GM12892 (cell line): ENCODE data around the gene KIF11.

Experiments
- DNase-seq: peaks from one replicate; pipeline ENCODE4 v3.0.0; 2011; ENCODE audit not compliant: insufficient read length
- FAIRE-seq: peaks from 2 replicates; lab custom pipeline; 2011; peaks lifted over from hg19 to GRCh38; lab: Jason Lieb, UNC
- POLR2A ChIP-seq: IDR thresholded peaks from 2 replicates; pipeline ENCODE4 v1.6.1; 2011; ENCODE audit warnings: low read depth, low read length, control low read depth
- POLR2AphosphoS5 ChIP-seq: IDR thresholded peaks from 2 replicates; pipeline ENCODE4 v1.6.1; 2011; ENCODE audit warnings: low read depth, low read length, control low read depth
- TAF1 ChIP-seq: IDR thresholded peaks from 2 replicates; pipeline ENCODE4 v1.6.1; 2011; ENCODE audit warnings: low read depth, mild to moderate bottlenecking, control low read depth, low read length, borderline replicate concordance

The KIF11 gene

DNA sequence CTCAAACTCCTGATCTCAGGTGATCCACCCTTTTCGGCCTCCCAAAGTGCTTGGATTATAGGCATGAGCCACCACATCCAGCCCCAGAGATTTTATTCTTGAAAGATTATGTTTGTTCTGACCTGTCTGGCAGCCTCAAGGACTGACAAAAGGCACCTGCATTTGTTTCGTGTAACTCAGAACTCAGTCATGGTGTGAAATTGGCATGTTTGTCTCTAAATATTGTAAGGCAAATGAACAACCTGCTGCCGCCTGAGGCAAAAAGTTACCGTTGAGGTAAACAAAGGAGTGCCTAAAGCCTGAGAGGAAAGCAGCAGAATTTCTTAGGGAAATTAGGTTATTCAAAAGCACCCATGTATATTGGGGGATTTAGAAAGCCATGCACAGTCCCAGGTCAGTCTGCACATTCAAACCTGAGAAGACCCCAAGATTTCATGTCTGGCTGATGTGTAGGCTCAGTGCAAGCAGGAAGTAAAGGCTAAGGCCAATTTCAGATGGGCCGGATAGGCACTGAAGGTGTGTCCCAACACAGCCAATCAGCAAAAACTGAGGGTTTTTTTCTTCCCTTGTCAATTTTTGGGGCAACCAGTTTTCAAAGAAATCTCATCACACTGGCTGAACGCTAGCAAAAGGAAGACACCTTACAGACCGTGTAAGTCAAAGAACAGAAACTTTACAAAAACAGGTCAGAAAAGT is 63.5 kb downstream of the KIF11 start:
- FAIRE-seq (no peak), DNase-seq (no peak)
- TF ChIP-seq TAF1 (no peak), POLR2AphosphoS5 (no peak), POLR2A (no peak)

DNA sequence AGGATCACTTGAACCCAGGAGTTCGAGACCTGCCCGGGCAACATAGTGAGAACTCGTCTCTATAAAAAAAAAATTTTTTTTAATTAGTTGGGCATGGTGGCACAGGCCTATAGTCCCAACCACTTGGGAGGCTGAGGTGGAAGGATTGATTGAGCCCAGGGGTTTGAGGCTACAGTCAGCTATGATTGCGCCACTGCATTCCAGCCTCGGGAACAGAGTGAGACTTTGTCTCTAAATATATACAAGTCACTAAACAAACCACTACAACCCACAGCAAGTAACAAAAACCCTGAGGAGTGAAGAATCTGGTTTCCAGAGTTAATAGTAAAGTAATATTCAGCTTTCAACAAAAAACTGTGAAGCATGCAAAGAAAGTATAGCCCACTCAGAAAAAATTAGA is 64.1 kb downstream of the KIF11 start:
- TF ChIP-seq TAF1 (no peak), POLR2AphosphoS5 (no peak), POLR2A (no peak)
- FAIRE-seq, result no peak
- DNase-seq, result no peak

DNA sequence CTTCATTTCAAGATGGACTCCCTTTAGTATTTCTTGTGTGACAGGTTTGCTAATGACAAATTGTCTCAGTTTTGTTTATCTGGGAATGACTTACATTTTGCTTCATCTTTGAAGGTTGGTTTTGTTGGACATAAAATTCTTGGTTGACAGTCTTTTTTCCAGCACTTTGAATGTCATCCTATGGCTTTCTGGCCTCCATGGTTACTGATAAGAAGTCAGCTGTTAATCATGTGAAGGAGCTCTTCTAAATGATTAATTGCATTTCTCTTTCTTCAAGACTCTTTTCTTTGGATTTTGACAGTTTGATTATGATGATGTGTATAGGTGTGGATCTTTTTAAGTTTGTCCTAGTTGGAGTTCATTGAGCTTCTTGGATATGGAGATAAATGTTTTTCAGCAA is 69.9 kb downstream of the KIF11 start:
- DNase-seq (no peak), FAIRE-seq (no peak)
- TF ChIP-seq TAF1, result no peak
- no peak for TF ChIP-seq POLR2AphosphoS5
- TF ChIP-seq POLR2A, result no peak

DNA sequence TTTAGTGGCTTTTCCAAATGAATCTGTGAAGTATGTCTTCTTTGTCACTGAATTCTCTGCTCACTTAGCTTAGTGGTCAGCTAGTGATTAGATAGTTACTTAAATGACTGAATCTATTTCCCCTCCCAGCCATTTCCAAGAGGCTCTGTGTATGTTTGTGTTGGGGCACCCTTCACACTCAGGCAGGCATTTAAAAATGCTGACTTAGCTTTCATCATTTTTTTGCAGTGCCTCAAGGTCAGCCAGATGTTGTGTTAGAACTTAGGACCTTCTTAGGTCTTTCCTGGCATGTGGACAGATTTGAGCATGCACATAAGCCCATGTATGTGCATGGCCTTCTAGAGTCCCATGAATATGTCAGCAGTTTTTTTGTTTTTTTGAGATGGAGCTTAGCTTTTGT is 71.4 kb downstream of the KIF11 start:
- DNase-seq (no peak), FAIRE-seq (no peak)
- TF ChIP-seq TAF1 (no peak), POLR2AphosphoS5 (no peak), POLR2A (no peak)

DNA sequence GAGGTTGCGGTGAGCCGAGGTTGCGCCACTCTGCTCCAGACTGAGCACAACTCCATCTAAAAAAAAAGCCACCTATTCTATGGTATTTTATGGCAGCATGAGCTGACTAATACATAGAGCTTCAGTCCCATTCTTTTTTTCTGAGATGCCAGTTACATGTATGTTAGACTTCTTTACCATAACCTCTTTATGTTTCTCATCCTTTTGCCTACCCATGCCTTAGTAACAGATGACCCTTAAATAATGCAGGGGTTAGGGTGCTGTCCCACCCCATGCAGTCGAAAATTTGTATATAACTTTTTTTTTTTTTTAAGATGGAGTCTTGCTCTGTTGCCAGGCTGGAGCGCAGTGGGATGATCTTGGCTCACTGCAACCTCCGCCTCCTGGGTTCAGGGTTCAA is 74.1 kb downstream of the KIF11 start:
- DNase-seq (no peak), FAIRE-seq (no peak)
- TF ChIP-seq TAF1 (no peak), POLR2A (no peak), POLR2AphosphoS5 (no peak)

DNA sequence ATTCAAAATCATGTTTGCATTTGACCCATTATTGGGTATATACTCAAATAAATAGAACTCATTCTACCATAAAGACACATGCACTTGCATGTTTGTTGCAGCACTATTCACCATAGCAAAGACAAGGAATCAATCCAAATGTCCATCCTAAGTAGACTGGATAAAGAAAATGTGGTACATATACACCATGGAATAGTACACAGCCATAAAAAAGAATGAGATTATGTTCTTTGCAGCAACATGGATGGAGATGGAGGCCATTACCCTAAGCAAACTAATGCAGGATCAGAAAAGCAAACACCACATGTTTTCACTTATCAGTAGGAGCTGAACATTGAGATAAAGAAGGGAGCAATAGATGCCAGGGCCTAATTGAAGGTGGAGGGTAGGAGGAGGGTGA is 84.8 kb downstream of the KIF11 start:
- no peak for DNase-seq
- TF ChIP-seq TAF1 (no peak), POLR2A (no peak), POLR2AphosphoS5 (no peak)
- FAIRE-seq, result no peak

DNA sequence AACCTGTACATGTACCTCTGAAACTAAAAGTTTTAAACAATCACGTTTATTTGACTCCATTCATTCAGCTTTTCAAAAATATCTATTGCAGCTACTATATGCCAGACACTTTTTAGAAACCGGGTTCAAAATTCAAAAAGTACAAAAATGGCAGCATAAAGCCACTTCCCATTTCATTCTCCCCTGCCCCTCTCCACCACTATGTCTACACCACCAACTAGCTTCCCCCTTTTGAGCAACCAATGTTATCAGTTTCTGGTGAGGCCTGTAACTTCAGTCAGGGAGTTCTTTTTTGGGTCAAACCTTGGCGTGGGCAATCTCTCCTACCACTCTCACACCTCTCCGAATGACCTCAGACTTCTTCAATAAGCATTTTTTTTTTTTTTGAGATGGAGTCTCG is 85.3 kb downstream of the KIF11 start:
- TF ChIP-seq POLR2AphosphoS5 (no peak), POLR2A (no peak), TAF1 (no peak)
- no peak for FAIRE-seq
- DNase-seq, result no peak

DNA sequence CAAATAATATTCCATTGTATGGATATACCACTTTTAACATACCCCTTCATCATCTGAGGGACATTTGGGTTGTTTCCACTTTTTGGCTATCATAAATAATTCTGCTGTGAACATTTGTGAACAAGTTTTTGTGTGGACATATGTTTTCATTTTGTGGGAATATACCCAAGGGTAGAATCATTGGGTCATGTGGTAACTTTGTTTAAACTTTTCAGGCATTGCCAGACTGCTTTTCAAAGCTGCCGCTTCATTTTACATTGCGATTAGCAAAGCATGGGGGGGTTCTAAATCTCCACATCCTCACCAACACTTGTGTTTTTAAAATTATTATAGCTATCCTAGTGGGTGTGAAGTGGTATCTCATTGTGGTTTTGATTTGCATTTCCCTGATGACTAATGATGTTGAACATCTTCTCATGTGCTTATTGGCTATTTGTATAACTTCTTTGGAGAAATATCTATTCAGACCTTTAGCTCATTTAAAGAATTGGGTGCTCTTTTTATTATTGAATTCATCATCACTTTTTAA is 88.4 kb downstream of the KIF11 start:
- no peak for DNase-seq
- no peak for FAIRE-seq
- TF ChIP-seq POLR2AphosphoS5 (no peak), TAF1 (no peak), POLR2A (no peak)

DNA sequence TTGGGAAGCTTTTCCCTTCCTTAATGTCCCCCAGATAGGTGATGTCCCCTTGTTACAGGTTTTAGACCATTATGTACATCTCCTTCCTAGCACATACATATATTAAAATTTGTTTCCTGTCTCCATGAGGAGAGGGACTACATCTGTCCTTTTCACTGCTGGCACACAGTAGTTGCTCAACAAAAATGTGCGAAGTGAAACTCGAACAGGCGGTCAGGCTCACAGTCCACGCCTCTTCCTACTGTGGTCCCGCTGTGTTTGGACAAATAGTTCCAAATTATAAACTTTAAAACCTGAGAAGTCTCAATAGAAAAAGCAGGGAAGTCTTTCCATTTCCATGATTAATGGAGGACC is 95.6 kb downstream of the KIF11 start:
- FAIRE-seq (no peak), DNase-seq (no peak)
- no peak for TF ChIP-seq TAF1
- no peak for TF ChIP-seq POLR2AphosphoS5
- no peak for TF ChIP-seq POLR2A

DNA sequence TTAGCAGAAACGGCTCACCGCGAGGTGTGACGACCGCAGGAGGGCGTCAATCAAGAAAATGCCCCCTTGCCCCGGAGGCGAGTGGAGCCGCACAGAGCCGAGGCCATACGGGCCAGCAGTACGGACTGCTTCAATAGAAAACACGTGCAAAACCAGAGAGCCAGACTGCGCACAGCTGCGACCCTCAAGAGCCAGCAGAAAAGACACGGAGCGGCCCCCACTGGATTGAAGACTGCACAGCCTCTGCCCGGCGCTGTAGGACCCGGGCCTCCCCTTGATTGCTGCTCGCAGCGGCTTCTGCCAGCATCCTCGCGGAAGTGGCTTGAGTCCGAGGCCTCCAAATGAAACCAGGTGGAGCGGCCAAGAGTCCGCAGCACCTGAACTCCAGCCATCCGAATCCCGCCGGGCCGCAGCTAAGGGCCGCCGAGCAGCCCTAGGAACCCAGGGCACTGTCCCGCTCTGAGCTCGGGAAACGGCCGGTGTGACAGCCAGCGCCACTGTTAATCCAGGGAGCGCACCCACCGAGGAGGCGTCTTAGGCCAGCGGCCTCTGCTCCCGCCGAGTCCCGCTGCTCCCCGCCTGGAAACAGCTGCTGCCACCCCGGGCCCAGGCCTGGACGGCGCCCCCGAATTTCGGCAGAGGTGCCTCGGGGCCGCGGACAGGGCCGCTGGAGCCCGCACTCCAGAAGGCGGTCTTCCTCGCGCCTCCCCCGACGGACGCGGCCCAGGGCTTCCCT is 96.2 kb downstream of the KIF11 start:
- DNase-seq (no peak), FAIRE-seq (no peak)
- TF ChIP-seq POLR2A (no peak), TAF1 (no peak), POLR2AphosphoS5 (no peak)

DNA sequence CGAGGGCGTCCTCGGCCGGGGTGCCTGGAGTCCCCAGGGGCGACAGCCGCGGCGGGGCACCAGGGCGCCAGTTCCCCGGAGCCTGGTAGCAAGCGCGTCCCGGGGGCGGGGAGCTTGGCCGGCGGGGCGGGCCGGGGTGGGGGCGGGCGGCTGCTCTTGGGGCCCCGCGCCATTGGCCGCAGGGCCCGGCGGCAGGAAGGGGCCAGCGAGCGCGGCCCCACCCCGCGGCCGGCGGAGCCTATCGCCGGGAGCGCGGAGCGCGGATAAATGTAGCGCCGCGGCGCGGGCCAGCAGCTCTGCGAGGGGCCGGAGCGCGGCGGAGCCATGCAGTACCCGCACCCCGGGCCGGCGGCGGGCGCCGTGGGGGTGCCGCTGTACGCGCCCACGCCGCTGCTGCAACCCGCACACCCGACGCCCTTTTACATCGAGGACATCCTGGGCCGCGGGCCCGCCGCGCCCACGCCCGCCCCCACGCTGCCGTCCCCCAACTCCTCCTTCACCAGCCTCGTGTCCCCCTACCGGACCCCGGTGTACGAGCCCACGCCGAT is 96.8 kb downstream of the KIF11 start, which contains the start of gene HHEX:
Gene HHEX (plus strand): TSS at position 293 of the 548 bp plus-strand sequence. CDS start 32 bp downstream, at position 325.
- TF ChIP-seq TAF1, result no peak
- TF ChIP-seq POLR2A, result peak; percentile 49; the same call in 1 of the 2 replicates
- FAIRE-seq, result no peak
- DNase-seq, result peak; percentile 55
